Measurements from ENCODE around the gene SPEG. TPM values are rescaled to one million over a fixed set of nuclear protein-coding genes. Genes with fewer than 3 reads are reported as not detected.
A peak's percentile ranks its signal among the peaks of the same experiment; 100 is the strongest.

Gene SPEG
- total and polyA plus RNA-seq, 2 of the 13 experiments (the other 11 are each of a cell fraction or from before 2014, with no cell fraction given): 0.18 to 0.24 TPM

GRCh38 chr2:219508971-219509779 is 74.5 kb downstream of the SPEG start (continued):
- TF ChIP-seq KMT2A (CRISPR knock-in tag; IDR thresholded peaks at IDR 0.05): no peak
- 0 out of 2 replicates have a peak, but pooled peaks have one; percentile 9 for TF ChIP-seq PAX8 (CRISPR knock-in tag; IDR thresholded peaks at IDR 0.05; ENCODE audit: borderline replicate concordance)
- TF ChIP-seq ZNF510 (CRISPR knock-in tag; IDR thresholded peaks at IDR 0.05; ENCODE audit: low read depth): no peak
- no peak for TF ChIP-seq FOXK1 (CRISPR knock-in tag; IDR thresholded peaks at IDR 0.05; ENCODE audit: borderline replicate concordance, low read depth)
- TF ChIP-seq MXD3 (CRISPR knock-in tag; IDR thresholded peaks at IDR 0.05): no peak

- no peaks in the 10 kb centered on the region for H3K79me2 ChIP-seq (ENCODE audit: insufficient read depth, low read length)
- no TSS peak for BruUV-seq (replicated peaks)
- ATAC-seq (peak; percentile 89), DNase-seq (ENCODE audit: low spot score) (peak; percentile 60), FAIRE-seq (peak; percentile 90)
- in situ Hi-C loops (cut with HindIII; ENCODE audit: extremely low pct_ligation_motif_present, low pct_unique_long_range_greater_than_20kb): no loop called here
- POLR2A ChIA-PET: interaction anchor here (0.6 to 7.7 kb wide), 9 partner anchors 9 to 122 kb away, joined by 3 to 94 read pairs (median 6); partner anchors contain the start of genes DNPEP, GMPPA and OBSL1
- intact Hi-C loops (cut with micrococcal nuclease; ENCODE audit: unreplicated experiment): loop anchor here (1.0 kb wide), 1 partner anchor 15 kb away; no protein-coding TSS in a partner anchor
- 2% methylated on average over 26 of the region's 26 CpGs for WGBS (ENCODE audit: low lambda C conversion rate)
- peak overlapping the region; percentile 52 to 70 (median 53) for H3K4me3 ChIP-seq (replicated peaks in 1 of 3; ENCODE audit: insufficient read depth in 1 of 3, low read depth in 2 of 3, low read length in 3 of 3)
- H3K27me3 ChIP-seq (ENCODE audit: control insufficient read depth in 1 of 2, insufficient read depth in 2 of 2, low read length in 2 of 2): peaks cover 14 to 41% of the 10 kb centered on the region in 2 experiments
- H3K4me1 ChIP-seq (ENCODE audit: insufficient read depth, low read length): peaks cover 34% of the 10 kb centered on the region
- peaks cover 7 to 11% of the 10 kb centered on the region in 2 experiments; a peak in 3 of 5 replicates for H3K36me3 ChIP-seq (replicated peaks in 1 of 2; ENCODE audit: control insufficient read depth in 1 of 2, insufficient read depth in 2 of 2, low read length in 2 of 2)
- no peaks in the 10 kb centered on the region for H3K9me3 ChIP-seq (ENCODE audit: low read length)
- peaks cover 11% of the 10 kb centered on the region; the same call in 1 of the 2 replicates for H4K20me1 ChIP-seq (ENCODE audit: insufficient read depth, low read length)
- peak overlapping the region; percentile 96 for H3K4me2 ChIP-seq (ENCODE audit: low read depth, low read length)
- CTCF ChIA-PET (ENCODE audit: low intra/inter-chr PET ratio, low total read pairs): interaction anchor here (1.0 to 1.9 kb wide), 7 partner anchors 11 to 133 kb away, joined by 3 to 26 read pairs (median 7); a partner anchor contains a TSS
- H2AFZ ChIP-seq (ENCODE audit: low read length): no peak overlapping the region
- no peak overlapping the region for H3K9ac ChIP-seq (ENCODE audit: insufficient read depth, low read depth, low read length)
- no peak overlapping the region for H3K27ac ChIP-seq (ENCODE audit: extremely low read length, insufficient read depth, low read length)
- TF ChIP-seq PAXIP1 (CRISPR knock-in tag; conservative IDR thresholded peaks at IDR 0.05) (0 out of 2 replicates have a peak, but pooled peaks have one; percentile 16), MNT (IDR thresholded peaks at IDR 0.05) (no peak), JUN (CRISPR knock-in tag; IDR thresholded peaks at IDR 0.05) (no peak), ZNF639 (CRISPR knock-in tag; conservative IDR thresholded peaks at IDR 0.05) (no peak), EP300 (IDR thresholded peaks at IDR 0.05; ENCODE audit: low read depth in 2 of 2, low read length in 2 of 2) (0 out of 4 replicates have a peak, but pooled peaks of 1 of the 2 experiments have one; percentile 8), EP300 (CRISPR knock-in tag; IDR thresholded peaks at IDR 0.05; ENCODE audit: borderline replicate concordance) (no peak), PITX1 (CRISPR knock-in tag; IDR thresholded peaks at IDR 0.05) (no peak), NR1H2 (CRISPR knock-in tag; IDR thresholded peaks at IDR 0.05; ENCODE audit: borderline replicate concordance, low read depth) (no peak)
Observed at GRCh38 chr2:219509780-219510511, 75.3 kb downstream of the SPEG start.
